Ectodermal cell (in vitro differentiated cells): Measurements from ENCODE around the gene CMKLR1.

Experiments used
- H3K27ac ChIP-seq: 2 replicates; pipeline ENCODE4 v1.7.0; 2013; ENCODE audit warnings: mild to moderate bottlenecking, low read depth, low read length; ENCODE audit not compliant: insufficient read depth, poor library complexity, severe bottlenecking
- H3K27me3 ChIP-seq: 2 replicates; pipeline ENCODE4 v1.7.0; 2013; ENCODE audit warnings: mild to moderate bottlenecking, low read length; ENCODE audit not compliant: insufficient read depth, control insufficient read depth, poor library complexity, severe bottlenecking
- H3K36me3 ChIP-seq: one replicate; pipeline ENCODE4 v1.7.0; 2013; ENCODE audit warnings: low read length; ENCODE audit not compliant: control insufficient read depth, insufficient read depth
- H3K4me1 ChIP-seq: one replicate; pipeline ENCODE4 v1.7.0; 2013; ENCODE audit warnings: low read length; ENCODE audit not compliant: control insufficient read depth, insufficient read depth
- H3K4me3 ChIP-seq: 2 replicates; pipeline ENCODE4 v1.7.0; 2013; ENCODE audit warnings: low read depth, low read length, control low read depth; ENCODE audit not compliant: insufficient read depth
- H3K9me3 ChIP-seq: 2 replicates; pipeline ENCODE4 v1.7.0; 2013; ENCODE audit warnings: mild to moderate bottlenecking, low read length, moderate library complexity; ENCODE audit not compliant: control insufficient read depth
- WGBS, 2 experiments: methylation state at CpG; one replicate each; pipeline ENCODE4 v1.1.7; 2013; ENCODE audit warnings: missing lambda C conversion rate in 2 of 2; 5-methylcytosine and 5-hydroxymethylcytosine counted together

The CMKLR1 gene

DNA sequence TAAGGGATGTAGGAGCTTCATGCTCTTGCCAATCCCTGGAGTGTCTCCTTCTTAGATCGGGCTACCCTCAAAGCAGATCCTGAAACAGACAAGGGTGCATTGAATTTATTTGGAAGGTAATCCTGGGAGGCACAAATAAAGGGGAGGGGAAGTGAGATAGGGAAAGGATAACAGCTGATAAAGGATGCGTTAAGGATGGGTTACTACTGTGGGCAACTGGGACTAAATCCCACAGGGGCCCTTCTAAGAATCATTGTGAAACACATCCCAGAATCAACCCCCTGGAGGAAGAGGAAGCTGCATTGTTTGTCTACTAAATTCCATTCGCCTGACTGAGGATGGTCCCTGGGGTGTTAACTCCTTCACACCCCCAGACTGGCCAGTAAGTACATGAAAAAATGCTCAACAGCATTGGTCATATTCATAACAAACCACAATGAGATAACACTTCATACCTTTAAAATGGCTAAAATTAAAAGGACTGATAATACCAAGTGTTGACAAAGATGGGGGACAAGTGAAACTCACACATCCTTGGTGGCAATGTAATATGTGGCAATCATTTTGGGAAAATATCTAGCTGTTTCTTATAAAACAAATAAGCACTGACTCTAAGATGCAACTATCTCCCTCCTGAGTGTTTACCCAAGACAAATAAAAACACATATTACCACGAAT, 37.0 kb upstream of the CMKLR1 start:
- Histone ChIP-seq H3K4me1 (no peaks in the 10 kb centered on the region), H3K27me3 (no peaks in the 10 kb centered on the region), H3K4me3 (no peak overlapping the region), H3K9me3 (no peaks in the 10 kb centered on the region), H3K27ac (no peak overlapping the region), H3K36me3 (no peaks in the 10 kb centered on the region)
- 85 to 90% methylated on average over 4 of the region's 4 CpGs for WGBS, 2 experiments

- WGBS, 2 experiments, result 94 to 100% methylated on average over 2 of the region's 2 CpGs
- Histone ChIP-seq H3K36me3 (no peaks in the 10 kb centered on the region), H3K4me3 (no peak overlapping the region), H3K9me3 (no peaks in the 10 kb centered on the region), H3K27me3 (no peaks in the 10 kb centered on the region), H3K4me1 (no peaks in the 10 kb centered on the region), H3K27ac (no peak overlapping the region)
These were observed 35.6 kb upstream of the CMKLR1 start for GRCh38 chr12:108374596-108375320.

DNA sequence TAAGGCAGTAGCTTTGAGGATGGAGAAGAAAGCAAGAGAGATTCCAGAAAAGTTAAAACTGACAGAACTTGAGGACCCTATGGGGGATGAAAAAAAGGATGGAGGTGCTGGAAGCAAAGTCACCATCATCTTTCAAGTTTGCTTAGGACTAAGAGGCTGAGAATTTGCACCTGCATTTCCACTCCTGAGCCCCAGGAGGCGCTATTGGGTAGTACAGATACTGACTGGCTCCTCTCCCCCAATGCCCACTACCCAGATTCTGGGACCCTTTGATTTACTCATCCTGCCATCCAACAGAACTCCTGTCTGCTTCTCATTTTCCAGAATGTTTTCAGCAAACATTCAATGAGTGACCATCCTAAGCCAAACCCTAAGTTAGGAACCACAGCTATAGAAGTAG, 34.0 kb upstream of the CMKLR1 start:
- H3K4me3 ChIP-seq, result no peak overlapping the region
- WGBS, 2 experiments, result 65 to 67% methylated on average over 1 of the region's 1 CpG
- H3K36me3 ChIP-seq, result no peaks in the 10 kb centered on the region
- no peaks in the 10 kb centered on the region for H3K27me3 ChIP-seq
- no peak overlapping the region for H3K27ac ChIP-seq
- H3K9me3 ChIP-seq, result no peaks in the 10 kb centered on the region
- no peaks in the 10 kb centered on the region for H3K4me1 ChIP-seq

DNA sequence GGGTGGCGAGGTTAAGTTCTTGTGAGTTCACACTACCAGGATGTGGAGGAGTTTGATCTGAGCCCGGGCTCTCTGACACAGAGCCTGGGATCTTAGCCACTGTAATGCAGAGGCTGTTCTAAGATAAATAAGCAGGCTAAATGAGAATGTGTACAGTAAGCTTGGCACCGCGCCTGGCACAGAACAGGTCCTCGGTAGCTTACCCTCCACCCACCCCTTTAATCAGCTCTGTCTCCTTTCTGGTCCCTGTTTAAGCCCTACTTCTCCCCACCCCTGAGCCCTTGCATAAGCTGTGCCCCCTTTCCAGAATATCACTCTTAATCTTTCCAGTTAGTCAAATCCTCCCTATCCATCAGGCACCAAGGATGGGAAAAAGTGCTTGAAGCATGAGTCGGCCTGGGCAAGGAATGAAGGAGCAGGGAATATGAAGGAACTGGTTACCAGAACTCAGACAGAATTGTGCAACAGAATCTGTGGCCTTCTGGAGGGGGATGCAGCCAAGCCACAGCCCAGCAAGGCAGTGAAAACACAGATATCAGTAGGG, 32.8 kb upstream of the CMKLR1 start:
- Histone ChIP-seq H3K27ac (no peak overlapping the region), H3K27me3 (no peaks in the 10 kb centered on the region)
- WGBS, 2 experiments, result 87 to 91% methylated on average over 6 of the region's 6 CpGs

GRCh38 chr12:108370415-108370814, 31.3 kb upstream of the CMKLR1 start:
- H3K9me3 ChIP-seq, result no peaks in the 10 kb centered on the region
- H3K4me1 ChIP-seq, result no peaks in the 10 kb centered on the region
- H3K27ac ChIP-seq, result no peak overlapping the region
- H3K36me3 ChIP-seq, result no peaks in the 10 kb centered on the region
- 92 to 93% methylated on average over 5 of the region's 5 CpGs for WGBS, 2 experiments
- H3K4me3 ChIP-seq, result no peak overlapping the region
- no peaks in the 10 kb centered on the region for H3K27me3 ChIP-seq

More for the DNA sequence above, 32.8 kb upstream of the CMKLR1 start:
- H3K4me3 ChIP-seq, result no peak overlapping the region
- H3K36me3 ChIP-seq, result no peaks in the 10 kb centered on the region
- no peaks in the 10 kb centered on the region for H3K4me1 ChIP-seq
- H3K9me3 ChIP-seq, result no peaks in the 10 kb centered on the region

GRCh38 chr12:108369736-108370396, 30.8 kb upstream of the CMKLR1 start:
- H3K4me1 ChIP-seq, result no peaks in the 10 kb centered on the region
- 94 to 96% methylated on average over 4 to 5 of the region's 5 CpGs for WGBS, 2 experiments

GRCh38 chr12:108368089-108368488, 29.0 kb upstream of the CMKLR1 start:
- 98 to 99% methylated on average over 2 of the region's 2 CpGs for WGBS, 2 experiments
- Histone ChIP-seq H3K27ac (no peak overlapping the region), H3K4me3 (no peak overlapping the region), H3K36me3 (no peaks in the 10 kb centered on the region), H3K9me3 (no peaks in the 10 kb centered on the region), H3K4me1 (no peaks in the 10 kb centered on the region), H3K27me3 (no peaks in the 10 kb centered on the region)

More at GRCh38 chr12:108369736-108370396, 30.8 kb upstream of the CMKLR1 start:
- no peaks in the 10 kb centered on the region for H3K27me3 ChIP-seq
- H3K4me3 ChIP-seq, result no peak overlapping the region
- no peak overlapping the region for H3K27ac ChIP-seq
- no peaks in the 10 kb centered on the region for H3K9me3 ChIP-seq
- no peaks in the 10 kb centered on the region for H3K36me3 ChIP-seq

DNA sequence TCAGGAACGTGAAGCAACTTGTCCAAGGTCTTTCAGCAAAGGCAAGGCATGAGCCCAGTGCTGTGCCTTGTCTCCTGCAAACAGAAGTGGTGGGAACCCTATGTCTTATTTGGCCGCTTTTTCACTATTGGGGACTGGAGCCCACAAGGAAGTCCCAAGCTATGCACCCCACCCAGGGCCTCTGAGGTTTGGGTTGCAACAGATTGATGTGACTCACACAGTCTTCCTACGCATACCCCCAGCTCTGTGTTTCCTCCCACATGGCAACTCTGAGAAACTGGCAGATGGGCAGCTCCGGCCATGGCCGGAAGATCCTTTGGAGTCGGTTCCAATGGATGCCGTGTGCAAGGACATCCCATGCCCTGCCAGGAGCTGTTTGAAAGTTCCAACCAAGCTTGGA, 28.3 kb upstream of the CMKLR1 start:
- 95 to 96% methylated on average over 7 of the region's 7 CpGs for WGBS, 2 experiments
- no peaks in the 10 kb centered on the region for H3K36me3 ChIP-seq

GRCh38 chr12:108365324-108365723, 26.2 kb upstream of the CMKLR1 start:
- Histone ChIP-seq H3K36me3 (no peaks in the 10 kb centered on the region), H3K4me1 (no peaks in the 10 kb centered on the region), H3K9me3 (no peaks in the 10 kb centered on the region), H3K27me3 (no peaks in the 10 kb centered on the region), H3K27ac (no peak overlapping the region), H3K4me3 (no peak overlapping the region)

More for the DNA sequence above, 28.3 kb upstream of the CMKLR1 start:
- Histone ChIP-seq H3K9me3 (no peaks in the 10 kb centered on the region), H3K27me3 (no peaks in the 10 kb centered on the region), H3K27ac (no peak overlapping the region), H3K4me3 (no peak overlapping the region), H3K4me1 (no peaks in the 10 kb centered on the region)

- no peaks in the 10 kb centered on the region for H3K4me1 ChIP-seq
- H3K4me3 ChIP-seq, result no peak overlapping the region
- H3K9me3 ChIP-seq, result no peaks in the 10 kb centered on the region
- no peak overlapping the region for H3K27ac ChIP-seq
- WGBS, 2 experiments, result 92% methylated on average over 3 of the region's 3 CpGs
- H3K27me3 ChIP-seq, result no peaks in the 10 kb centered on the region
- H3K36me3 ChIP-seq, result no peaks in the 10 kb centered on the region
These were observed 25.8 kb upstream of the CMKLR1 start for GRCh38 chr12:108364879-108365278.
